Spleen (tissue), 11 donors: ENCODE measurements around the gene PRKCA. TPM values are rescaled to one million over a fixed set of nuclear protein-coding genes. Genes with fewer than 3 reads are reported as not detected.
"Not testable (repeated sequence)": the region's sequence is repeated elsewhere in the genome, so short reads cannot be mapped to it uniquely, and the experiment has no call there.

ENCODE experiments used
- DNase-seq: peaks from one replicate; pipeline ENCODE4 v3.0.0-alpha.2; 2020
- H3K27ac ChIP-seq, 8 donors: fragments of 200-600 bp; sonication (generic) in 7 of 8; 1 replicate in 4 of 8; 2 replicates in 4 of 8; pipeline versions ENCODE4 v1.5.0 to v1.8.0; 2016 to 2021; ENCODE audit warnings: inconsistent platforms in 4 of 8, mild to moderate bottlenecking in 4 of 8, moderate library complexity in 1 of 8
- H3K27me3 ChIP-seq, 7 donors: fragments of 200-600 bp; sonication (generic) in 6 of 7; replicated peaks in 1 of 7; 1 replicate in 4 of 7; 2 replicates in 3 of 7; pipeline versions ENCODE4 v1.5.0 to v1.8.0; 2016 to 2021; ENCODE audit warnings: inconsistent platforms in 3 of 7, mild to moderate bottlenecking in 1 of 7
- H3K36me3 ChIP-seq, 6 donors: fragments of 200-600 bp; sonication (generic) in 5 of 6; 1 replicate in 4 of 6; 2 replicates in 2 of 6; pipeline versions ENCODE4 v1.5.0 to v1.8.0; 2016 to 2021; ENCODE audit warnings: inconsistent platforms in 2 of 6
- H3K4me1 ChIP-seq, 6 donors: fragments of 200-600 bp; sonication (generic) in 5 of 6; 1 replicate in 3 of 6; 2 replicates in 3 of 6; pipeline versions ENCODE4 v1.5.0 to v1.8.0; 2016 to 2021; ENCODE audit warnings: inconsistent platforms in 3 of 6
- H3K4me3 ChIP-seq, 8 donors: fragments of 200-600 bp; sonication (generic) in 7 of 8; 1 replicate in 4 of 8; 2 replicates in 4 of 8; pipeline versions ENCODE4 v1.5.0 to v1.8.0; 2016 to 2021; ENCODE audit warnings: inconsistent platforms in 4 of 8, mild to moderate bottlenecking in 4 of 8, moderate library complexity in 2 of 8
- H3K9me3 ChIP-seq, 8 donors: fragments of 200-600 bp; sonication (generic) in 7 of 8; 1 replicate in 4 of 8; 2 replicates in 4 of 8; pipeline versions ENCODE4 v1.5.0 to v1.8.0; 2016 to 2021; ENCODE audit warnings: inconsistent platforms in 4 of 8
- POLR2A ChIP-seq, 3 donors: fragments of 450-650 bp; IDR thresholded peaks; one replicate each; pipeline ENCODE4 v1.5.1; 2017; ENCODE audit warnings: antibody characterized with exemption in 3 of 3, mild to moderate bottlenecking in 1 of 3
- POLR2AphosphoS5 ChIP-seq, 3 donors: sonication (generic); formaldehyde crosslinking; IDR thresholded peaks; one replicate each; pipeline ENCODE4 v1.5.1; 2017; ENCODE audit warnings: antibody characterized with exemption in 3 of 3
- WGBS, 5 donors: extraction: QIAGEN DNeasy Blood & Tissue Kit in 3 of 5; methylation state at CpG; one replicate each; pipeline versions ENCODE4 v1.1.5 to v1.1.7; 2013 to 2018; 5-methylcytosine and 5-hydroxymethylcytosine counted together
- intact Hi-C: fragments of 100-400 bp; cut with DNase I; formaldehyde crosslinking; loops from one replicate; pipeline ENCODE4 v1.15.0; 2023; ENCODE audit warnings: low total_unique reads
- polyA plus RNA-seq, 3 donors: library from polyadenylated mRNA; stranded (reverse); fragments of 200-250 nt; gene quantifications; one replicate each; pipeline ENCODE4 v1.2.1, GENCODE V29; 2013
- total RNA-seq, 7 donors: library from RNA; depleted of rRNA in 3 of 7; stranded (reverse); fragments of >200 nt in 3 of 7; fragmentation: NEBNext Ultra II Directional in 4 of 7; extraction: Animal tissue kit (Norgen Biotek cat#: 25700) in 4 of 7; gene quantifications; one replicate each; pipeline versions ENCODE4 v1.1.0 to v1.2.1, GENCODE V29; 2016 to 2021
- TF ChIP-seq, protein P1 (sequence below), 11 experiments: fragments of 200-600 bp in 7 of 11; fragments of 450-650 bp in 4 of 11; sonication (generic) in 4 of 11; IDR thresholded peaks in 8 of 11; conservative IDR thresholded peaks in 3 of 11; 1 replicate in 7 of 11; 2 replicates in 4 of 11; pipeline versions ENCODE4 v1.4.0 to v1.8.0; 2016 to 2021; ENCODE audit warnings: antibody characterized with exemption in 11 of 11, inconsistent platforms in 4 of 11, mild to moderate bottlenecking in 1 of 11
- donor health status: healthy with polysubstance abuse.
- donor health status: DM: no; HTN: no; CAD: no; lungs with moderate emphysema.
- donor health status: DM: no; HTN: no; CAD: no.
- donor health status: Bipolar disorder and iron deficiency.
- donor health status: healthy.
- donor health status: DM: no; HTN: no; CAD: no.
- donor health status: DM: yes; HTN: yes; CAD: no.

Gene PRKCA
- total and polyA plus RNA-seq, 10 donors, result 1.7 to 59.7 (median 31.2) TPM

GRCh38 chr17:66399441-66399840 lies 97.0 kb downstream of the PRKCA start:
- H3K36me3 ChIP-seq, result no peaks in the 10 kb centered on the region
- peak overlapping the region in 4 of 8 donors; percentile 10 to 24 (median 16) for H3K27ac ChIP-seq
- intact Hi-C loops, result no loop called here
- H3K4me3 ChIP-seq, result no peak overlapping the region
- WGBS, 5 donors, result 56 to 67% (median 63%) methylated on average over 3 of the region's 3 CpGs
- H3K4me1 ChIP-seq, result peaks cover 5 to 38% (median 15%) of the 10 kb centered on the region in 6 donors
- DNase-seq, result no peak
- H3K9me3 ChIP-seq, result no peaks in the 10 kb centered on the region
- TF ChIP-seq POLR2AphosphoS5 (IDR thresholded peaks at IDR 0.05) (no peak), POLR2A (IDR thresholded peaks at IDR 0.05) (no peak)
- TF ChIP-seq, protein P1, sequence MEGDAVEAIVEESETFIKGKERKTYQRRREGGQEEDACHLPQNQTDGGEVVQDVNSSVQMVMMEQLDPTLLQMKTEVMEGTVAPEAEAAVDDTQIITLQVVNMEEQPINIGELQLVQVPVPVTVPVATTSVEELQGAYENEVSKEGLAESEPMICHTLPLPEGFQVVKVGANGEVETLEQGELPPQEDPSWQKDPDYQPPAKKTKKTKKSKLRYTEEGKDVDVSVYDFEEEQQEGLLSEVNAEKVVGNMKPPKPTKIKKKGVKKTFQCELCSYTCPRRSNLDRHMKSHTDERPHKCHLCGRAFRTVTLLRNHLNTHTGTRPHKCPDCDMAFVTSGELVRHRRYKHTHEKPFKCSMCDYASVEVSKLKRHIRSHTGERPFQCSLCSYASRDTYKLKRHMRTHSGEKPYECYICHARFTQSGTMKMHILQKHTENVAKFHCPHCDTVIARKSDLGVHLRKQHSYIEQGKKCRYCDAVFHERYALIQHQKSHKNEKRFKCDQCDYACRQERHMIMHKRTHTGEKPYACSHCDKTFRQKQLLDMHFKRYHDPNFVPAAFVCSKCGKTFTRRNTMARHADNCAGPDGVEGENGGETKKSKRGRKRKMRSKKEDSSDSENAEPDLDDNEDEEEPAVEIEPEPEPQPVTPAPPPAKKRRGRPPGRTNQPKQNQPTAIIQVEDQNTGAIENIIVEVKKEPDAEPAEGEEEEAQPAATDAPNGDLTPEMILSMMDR (IDR thresholded peaks at IDR 0.05 in 8 of 11, conservative IDR thresholded peaks at IDR 0.05 in 3 of 11), result no peak
- no peaks in the 10 kb centered on the region for H3K27me3 ChIP-seq

DNA sequence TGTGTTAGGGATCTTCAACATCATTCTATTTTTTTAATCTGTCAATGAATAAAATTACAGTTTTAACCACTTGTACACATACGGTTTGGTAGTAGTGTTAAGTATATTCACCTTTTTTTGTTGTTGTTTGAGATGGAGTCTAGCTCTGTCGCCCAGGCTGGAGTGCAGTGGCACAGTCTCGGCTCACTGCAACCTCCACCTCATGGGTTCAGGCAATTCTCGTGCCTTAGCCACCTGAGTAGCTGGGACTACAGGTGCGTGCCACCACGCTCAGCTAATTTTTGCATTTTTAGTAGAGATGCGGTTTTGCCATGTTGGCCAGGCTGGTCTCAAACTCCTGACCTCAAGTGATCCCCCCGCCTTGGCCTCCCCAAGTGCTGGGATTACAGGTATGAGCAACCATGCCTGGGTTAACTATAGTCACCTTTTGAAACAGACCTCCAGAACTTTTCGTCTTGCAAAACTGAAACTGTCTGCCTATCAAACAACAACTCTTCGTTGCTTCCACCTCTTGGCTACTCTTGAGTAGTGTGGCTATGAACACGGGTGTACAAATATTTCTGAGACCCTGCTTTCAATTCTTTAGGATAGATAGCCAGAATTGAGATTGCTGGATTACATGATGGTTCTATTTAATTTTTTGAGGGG lies 97.8 kb downstream of the PRKCA start:
- 81 to 94% (median 85%) methylated on average over 11 of the region's 11 CpGs for WGBS, 5 donors
- H3K36me3 ChIP-seq, H3K4me3 ChIP-seq, DNase-seq, H3K9me3 ChIP-seq, H3K27me3 ChIP-seq, intact Hi-C loops: not testable (repeated sequence)
- H3K4me1 ChIP-seq, result peaks cover 9 to 46% (median 19%) of the 10 kb centered on the region in 6 donors
- H3K27ac ChIP-seq, result peak overlapping the region in 2 of 8 donors; percentile 12 to 34

DNA sequence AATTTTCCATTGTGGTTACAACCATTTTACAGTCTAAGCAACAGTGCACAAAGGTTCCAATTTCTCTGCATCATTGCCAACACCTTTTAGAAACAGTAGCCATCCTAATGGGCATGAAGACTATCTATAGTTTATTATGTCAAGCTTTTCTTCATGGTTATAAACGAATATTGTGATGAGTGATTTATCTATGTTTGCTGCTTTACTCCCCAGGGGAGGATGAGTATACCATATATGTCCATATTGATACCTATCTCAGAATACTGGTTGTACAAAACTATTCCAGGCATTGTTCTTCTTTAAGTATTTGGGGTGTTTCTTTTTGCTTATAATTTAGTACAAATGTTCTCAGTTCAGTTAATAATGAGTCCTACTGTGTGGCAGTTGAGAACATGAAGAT lies 98.3 kb downstream of the PRKCA start:
- Histone ChIP-seq H3K4me3 (no peak overlapping the region), H3K27me3 (no peaks in the 10 kb centered on the region), H3K9me3 (no peaks in the 10 kb centered on the region), H3K36me3 (no peaks in the 10 kb centered on the region), H3K27ac (no peak overlapping the region), H3K4me1 (peaks cover 9 to 51% (median 22%) of the 10 kb centered on the region in 6 donors)
- TF ChIP-seq POLR2A (IDR thresholded peaks at IDR 0.05), result no peak
- no peak for TF ChIP-seq POLR2AphosphoS5 (IDR thresholded peaks at IDR 0.05)
- TF ChIP-seq, protein P1 (IDR thresholded peaks at IDR 0.05 in 8 of 11, conservative IDR thresholded peaks at IDR 0.05 in 3 of 11), result no peak
- WGBS, 5 donors, result 0% methylated on average over 1 of the region's 1 CpG
- intact Hi-C loops, result no loop called here
- no peak for DNase-seq

DNA sequence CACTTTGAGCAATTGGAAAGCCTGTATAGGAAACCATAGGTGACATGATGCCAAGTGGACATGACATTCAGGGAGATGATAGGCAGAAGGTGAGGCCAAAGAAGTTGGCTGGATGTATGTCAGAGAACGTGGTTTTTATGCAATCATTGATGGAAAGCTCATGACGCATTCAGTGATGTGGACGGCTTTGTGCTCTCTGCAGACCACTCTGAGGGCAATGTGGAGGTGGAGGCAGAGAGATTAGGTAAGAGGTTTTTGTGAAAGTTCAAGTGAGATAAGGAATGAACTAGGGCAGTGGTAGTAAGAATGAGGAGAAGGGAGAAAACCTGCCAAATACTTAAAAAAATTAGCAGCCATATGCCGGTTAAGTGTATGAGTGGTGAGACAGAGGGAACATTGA lies 99.0 kb downstream of the PRKCA start:
- intact Hi-C loops, result no loop called here
- TF ChIP-seq, protein P1 (IDR thresholded peaks at IDR 0.05 in 8 of 11, conservative IDR thresholded peaks at IDR 0.05 in 3 of 11), result no peak
- no peak for TF ChIP-seq POLR2AphosphoS5 (IDR thresholded peaks at IDR 0.05)
- no peak for TF ChIP-seq POLR2A (IDR thresholded peaks at IDR 0.05)
- no peaks in the 10 kb centered on the region for H3K9me3 ChIP-seq
- H3K27me3 ChIP-seq, result no peaks in the 10 kb centered on the region
- H3K4me1 ChIP-seq, result peaks cover 9 to 58% (median 26%) of the 10 kb centered on the region in 6 donors
- H3K27ac ChIP-seq, result no peak overlapping the region
- no peak overlapping the region for H3K4me3 ChIP-seq
- WGBS, 5 donors, result 87 to 97% (median 95%) methylated on average over 4 of the region's 4 CpGs
- no peak for DNase-seq
- H3K36me3 ChIP-seq, result no peaks in the 10 kb centered on the region
